IMR-90 (cell line): Measurements from ENCODE around the gene LRP3. TPM values are rescaled to one million over a fixed set of nuclear protein-coding genes. Genes with fewer than 3 reads are reported as not detected.

ENCODE experiments used
- ATAC-seq: fragments of 200-7000 bp; cut with Tn5 transposase; 2 replicates; pipeline ENCODE4 v1.9.1; 2020; ENCODE audit warnings: low read depth, mild to moderate bottlenecking, moderate library complexity
- BruUV-seq: library from RNA; stranded (reverse); fragments of 400-500 nt; replicated peaks from 2 replicates; lab custom pipeline; 2021; lab: Mats Ljungman, UMichigan
- CTCF ChIA-PET: fragments of 300-600 bp; formaldehyde crosslinking; extraction: SDS; loops from one replicate; lab custom pipeline; 2021; ENCODE audit warnings: antibody characterized with exemption; lab: Yijun Ruan, JAX
- POLR2A ChIA-PET: fragments of 300-600 bp; sonication (Branson Sonifier 250); formaldehyde crosslinking; loops from one replicate; lab custom pipeline; 2022; ENCODE audit warnings: antibody characterized with exemption; ENCODE audit not compliant: unreplicated experiment; lab: Charles Lee
- DNase-seq: peaks from one replicate; pipeline ENCODE4 v3.0.0; 2013
- H2AFZ ChIP-seq: replicated peaks from 2 replicates; pipeline ENCODE3; 2013; ENCODE audit warnings: low read length, mild to moderate bottlenecking; ENCODE audit not compliant: poor library complexity
- H2AK5ac ChIP-seq: 2 replicates; pipeline ENCODE4 v1.6.1; 2013; ENCODE audit warnings: low read depth, low read length, inconsistent platforms
- H2AK9ac ChIP-seq: replicated peaks from 2 replicates; pipeline ENCODE3; 2013; ENCODE audit warnings: mild to moderate bottlenecking, low read depth, low read length, moderate library complexity; ENCODE audit not compliant: poor library complexity
- H2BK120ac ChIP-seq: 2 replicates; pipeline ENCODE4 v1.6.1; 2013; ENCODE audit warnings: low read depth, low read length, inconsistent platforms
- H2BK15ac ChIP-seq: 3 replicates; pipeline ENCODE4 v1.6.1; 2013; ENCODE audit warnings: low read depth, low read length, inconsistent platforms
- H2BK20ac ChIP-seq: 2 replicates; pipeline ENCODE4 v1.6.1; 2013; ENCODE audit warnings: low read depth, mild to moderate bottlenecking, inconsistent platforms, low read length, moderate library complexity
- H2BK5ac ChIP-seq: 2 replicates; pipeline ENCODE4 v1.6.1; 2013; ENCODE audit warnings: mild to moderate bottlenecking, low read depth, low read length, inconsistent platforms; ENCODE audit not compliant: poor library complexity, severe bottlenecking
- H3K14ac ChIP-seq: replicated peaks from 2 replicates; pipeline ENCODE4 v1.6.1; 2013; ENCODE audit warnings: low read depth, low read length, inconsistent platforms
- H3K18ac ChIP-seq: 2 replicates; pipeline ENCODE4 v1.6.1; 2013; ENCODE audit warnings: low read depth, low read length, control low read depth
- H3K23ac ChIP-seq: 2 replicates; pipeline ENCODE4 v1.6.1; 2013; ENCODE audit warnings: low read depth, low read length, inconsistent platforms
- H3K27ac ChIP-seq: 2 replicates; pipeline ENCODE4 v1.5.1; 2013; ENCODE audit warnings: mild to moderate bottlenecking, control low read depth, low read length; ENCODE audit not compliant: insufficient read depth
- H3K27me3 ChIP-seq: 2 replicates; pipeline ENCODE4 v1.6.1; 2013; ENCODE audit warnings: low read length; ENCODE audit not compliant: control insufficient read depth, insufficient read depth
- H3K36me3 ChIP-seq: 2 replicates; pipeline ENCODE4 v1.6.1; 2013; ENCODE audit warnings: low read length, mixed read lengths; ENCODE audit not compliant: control insufficient read depth, insufficient read depth
- H3K4ac ChIP-seq: 2 replicates; pipeline ENCODE4 v1.6.1; 2013; ENCODE audit warnings: low read depth, low read length, inconsistent platforms
- H3K4me1 ChIP-seq: 2 replicates; pipeline ENCODE4 v1.6.1; 2013; ENCODE audit warnings: low read length, mixed read lengths; ENCODE audit not compliant: control insufficient read depth, insufficient read depth
- H3K4me2 ChIP-seq: 2 replicates; pipeline ENCODE4 v1.6.1; 2013; ENCODE audit warnings: low read depth, mild to moderate bottlenecking, control low read depth, low read length, moderate library complexity
- H3K4me3 ChIP-seq: 2 replicates; pipeline ENCODE4 v1.5.1; 2013; ENCODE audit warnings: low read depth, mild to moderate bottlenecking, control low read depth, low read length, moderate library complexity; ENCODE audit not compliant: insufficient read depth
- H3K56ac ChIP-seq: 2 replicates; pipeline ENCODE4 v1.6.1; 2013; ENCODE audit warnings: low read length, inconsistent platforms; ENCODE audit not compliant: insufficient read depth; ENCODE audit errors: extremely low read depth
- H3K79me1 ChIP-seq, 2 experiments: 2 replicates each; pipeline ENCODE4 v1.6.1; 2013; ENCODE audit warnings: low read length in 2 of 2, inconsistent platforms in 1 of 2, low read depth in 1 of 2
- H3K9ac ChIP-seq: 2 replicates; pipeline ENCODE4 v1.6.1; 2013; ENCODE audit warnings: low read depth, low read length, control low read depth
- H3K9me1 ChIP-seq: 2 replicates; pipeline ENCODE4 v1.6.1; 2013; ENCODE audit warnings: low read length, inconsistent platforms; ENCODE audit not compliant: insufficient read depth
- H3K9me3 ChIP-seq: 2 replicates; pipeline ENCODE4 v1.6.1; 2013; ENCODE audit warnings: low read length; ENCODE audit not compliant: control insufficient read depth, insufficient read depth
- H4K20me1 ChIP-seq: 2 replicates; pipeline ENCODE4 v1.6.1; 2013; ENCODE audit warnings: low read length, inconsistent platforms; ENCODE audit not compliant: insufficient read depth
- H4K5ac ChIP-seq: 2 replicates; pipeline ENCODE4 v1.6.1; 2013; ENCODE audit warnings: mild to moderate bottlenecking, low read depth, low read length, control low read depth
- H4K8ac ChIP-seq, 2 experiments: 2 replicates each; pipeline ENCODE4 v1.6.1; 2013; ENCODE audit warnings: low read depth in 2 of 2, low read length in 2 of 2, control low read depth in 1 of 2, inconsistent platforms in 1 of 2
- H4K91ac ChIP-seq: 2 replicates; pipeline ENCODE4 v1.6.1; 2013; ENCODE audit warnings: low read depth, low read length, inconsistent platforms; ENCODE audit not compliant: insufficient read depth
- BHLHE40 ChIP-seq: fragments of 150-350 bp; IDR thresholded peaks from 2 replicates; pipeline ENCODE4 v1.6.1; 2016; ENCODE audit warnings: mild to moderate bottlenecking, low read depth, low read length
- CEBPB ChIP-seq: IDR thresholded peaks from 2 replicates; pipeline ENCODE4 v1.6.1; 2012; ENCODE audit warnings: low read depth, low read length, improper control_type of control experiment
- CHD1 ChIP-seq: IDR thresholded peaks from 2 replicates; pipeline ENCODE4 v1.6.1; 2012; ENCODE audit warnings: low read depth, low read length, improper control_type of control experiment
- CTCF ChIP-seq: conservative IDR thresholded peaks from 2 replicates; pipeline ENCODE4 v1.5.1; 2012; ENCODE audit warnings: mild to moderate bottlenecking, low read depth, low read length, improper control_type of control experiment
- ELK1 ChIP-seq: fragments of 150-350 bp; IDR thresholded peaks from 2 replicates; pipeline ENCODE4 v1.6.1; 2016; ENCODE audit warnings: low read depth, mild to moderate bottlenecking, low read length, moderate library complexity, borderline replicate concordance
- FOS ChIP-seq: fragments of 150-350 bp; IDR thresholded peaks from 2 replicates; pipeline ENCODE4 v1.6.1; 2016; ENCODE audit warnings: low read depth, low read length
- MAFK ChIP-seq: IDR thresholded peaks from 2 replicates; pipeline ENCODE4 v1.6.1; 2012; ENCODE audit warnings: low read depth, low read length, improper control_type of control experiment
- MAZ ChIP-seq: IDR thresholded peaks from 2 replicates; pipeline ENCODE4 v1.6.1; 2012; ENCODE audit warnings: low read depth, mild to moderate bottlenecking, low read length, improper control_type of control experiment, moderate library complexity, borderline replicate concordance
- MXI1 ChIP-seq: IDR thresholded peaks from 2 replicates; pipeline ENCODE4 v1.6.1; 2012; ENCODE audit warnings: low read depth, mild to moderate bottlenecking, low read length, moderate library complexity, borderline replicate concordance
- NFE2L2 ChIP-seq: fragments of 150-350 bp; IDR thresholded peaks from 2 replicates; pipeline ENCODE4 v1.6.1; 2016; ENCODE audit warnings: low read depth, mild to moderate bottlenecking, low read length
- POLR2A ChIP-seq: IDR thresholded peaks from 2 replicates; pipeline ENCODE4 v1.6.1; 2012; ENCODE audit warnings: mild to moderate bottlenecking, low read depth, low read length
- RAD21 ChIP-seq: IDR thresholded peaks from 2 replicates; pipeline ENCODE4 v1.6.1; 2012; ENCODE audit warnings: low read length, improper control_type of control experiment
- RCOR1 ChIP-seq: IDR thresholded peaks from 2 replicates; pipeline ENCODE4 v1.6.1; 2012; ENCODE audit warnings: mild to moderate bottlenecking, low read length, improper control_type of control experiment; ENCODE audit not compliant: insufficient replicate concordance
- RFX5 ChIP-seq: IDR thresholded peaks from 2 replicates; pipeline ENCODE4 v1.8.0; 2012; ENCODE audit warnings: low read depth, mild to moderate bottlenecking, low read length, moderate library complexity
- SMC3 ChIP-seq: fragments of 150-350 bp; IDR thresholded peaks from 2 replicates; pipeline ENCODE4 v1.6.1; 2016; ENCODE audit warnings: low read depth, mild to moderate bottlenecking, antibody characterized with exemption, low read length, moderate library complexity
- USF2 ChIP-seq: fragments of 150-350 bp; IDR thresholded peaks from 2 replicates; pipeline ENCODE4 v1.6.1; 2017; ENCODE audit warnings: mild to moderate bottlenecking, antibody characterized with exemption, low read length, low read depth
- WGBS, 2 experiments: methylation state at CpG; one replicate each; pipeline versions ENCODE4 v1.1.5 to v1.1.7; 2013; ENCODE audit warnings: missing lambda C conversion rate in 2 of 2; ENCODE audit not compliant: insufficient read length in 1 of 2; ENCODE audit errors: extremely low coverage in 2 of 2; 5-methylcytosine and 5-hydroxymethylcytosine counted together
- dilution Hi-C: fragments of 300-500 bp; cut with HindIII; formaldehyde crosslinking; loops from one replicate; pipeline ENCODE4 v1.14.3; 2018; ENCODE audit warnings: low sequenced_read_pairs; ENCODE audit not compliant: unreplicated experiment
- in situ Hi-C: fragments of 300-500 bp; cut with MboI; formaldehyde crosslinking; loops from 3 replicates; pipeline ENCODE4 v1.14.3; 2019; ENCODE audit warnings: low sequenced_read_pairs, inconsistent platforms, mixed read lengths
- intact Hi-C: fragments of 100-400 bp; cut with micrococcal nuclease; formaldehyde crosslinking; loops from 2 replicates; pipeline ENCODE4 v1.10.0; 2022
- polyA plus RNA-seq, 3 experiments: library from polyadenylated mRNA; depleted of rRNA; stranded (reverse); fragments of >200 nt; gene quantifications; 2 replicates each; pipeline ENCODE4 v1.2.3, GENCODE V29; 2012; ENCODE audit warnings: low replicate concordance in 1 of 3
- total RNA-seq: library from RNA; depleted of rRNA; stranded (reverse); fragments of >200 nt; gene quantifications from 2 replicates; pipeline ENCODE4 v1.2.3, GENCODE V29; 2012

LRP3 gene
- total and polyA plus RNA-seq, 2 of the 4 experiments (the other 2 are of a cell fraction), result 8.4 to 20.2 TPM

GRCh38 chr19:33193269-33193864 lies 763 bp upstream of the LRP3 start:
- H2BK5ac ChIP-seq, result no peak overlapping the region
- dilution Hi-C loops, result no loop called here
- POLR2A ChIA-PET, result no interaction called here
- H3K79me1 ChIP-seq, result peaks cover 0 to 10% of the 10 kb centered on the region in 2 experiments; a peak in 1 of 4 replicates
- H4K91ac ChIP-seq, result no peak overlapping the region
- no peak overlapping the region for H3K27ac ChIP-seq
- no peak overlapping the region for H3K4ac ChIP-seq
- BruUV-seq, result no TSS peak
- WGBS, 2 experiments, result no CpG with 5 or more reads among the region's 8 CpGs
- peak overlapping the region; percentile 85 for H2AFZ ChIP-seq
- H2BK20ac ChIP-seq, result no peak overlapping the region
- no peak overlapping the region for H3K56ac ChIP-seq
- no peak overlapping the region for H3K14ac ChIP-seq
- no peak overlapping the region for H3K4me2 ChIP-seq
- H3K9ac ChIP-seq, result no peak overlapping the region
- in situ Hi-C loops, result no loop called here
- H3K27me3 ChIP-seq, result peaks cover 10% of the 10 kb centered on the region; the same call in 1 of the 2 replicates
- no peaks in the 10 kb centered on the region for H3K9me3 ChIP-seq
- peaks cover 3% of the 10 kb centered on the region; the same call in 1 of the 2 replicates for H3K4me1 ChIP-seq
- H2BK120ac ChIP-seq, result no peak overlapping the region
- H3K4me3 ChIP-seq, result no peak overlapping the region
- peak overlapping the region in 1 of 2 experiments; percentile 17; a peak in 1 of 4 replicates for H4K8ac ChIP-seq
- H2AK9ac ChIP-seq, result no peak overlapping the region
- no peaks in the 10 kb centered on the region for H3K36me3 ChIP-seq
- intact Hi-C loops, result no loop called here
- H4K20me1 ChIP-seq, result peaks cover 8% of the 10 kb centered on the region; the same call in 1 of the 2 replicates
- H2AK5ac ChIP-seq, result no peak overlapping the region
- ATAC-seq (no peak), DNase-seq (no peak)
- H4K5ac ChIP-seq, result no peak overlapping the region
- no peak for TF ChIP-seq ELK1
- no peak for TF ChIP-seq RFX5
- no peak for TF ChIP-seq USF2
- no peak for TF ChIP-seq MAZ
- no peak for TF ChIP-seq CEBPB
- no peak for TF ChIP-seq POLR2A
- TF ChIP-seq CTCF, result no peak
- no peak for TF ChIP-seq RAD21
- TF ChIP-seq BHLHE40, result no peak
- no peak for TF ChIP-seq MAFK
- TF ChIP-seq NFE2L2, result no peak
- no peak for TF ChIP-seq SMC3
- TF ChIP-seq FOS, result no peak
- TF ChIP-seq CHD1, result no peak
- TF ChIP-seq MXI1, result no peak
- TF ChIP-seq RCOR1, result no peak
- CTCF ChIA-PET, result no interaction called here
- H2BK15ac ChIP-seq, result no peak overlapping the region
- H3K23ac ChIP-seq, result 0 out of 2 replicates have a peak overlapping the region, but pooled peaks have one; percentile 38
- H3K18ac ChIP-seq, result no peak overlapping the region
- no peaks in the 10 kb centered on the region for H3K9me1 ChIP-seq
